ENCODE results near the gene STAU1. TPM values are rescaled to one million over a fixed set of nuclear protein-coding genes. Genes with fewer than 3 reads are reported as not detected.
A peak's percentile ranks its signal among the peaks of the same experiment; 100 is the strongest.
"Not testable (repeated sequence)": the region's sequence is repeated elsewhere in the genome, so short reads cannot be mapped to it uniquely, and the experiment has no call there.

Gene STAU1
- polyA plus RNA-seq, 3 donors from 2014 or later, result 18.0 to 43.3 (median 18.2) TPM

DNA sequence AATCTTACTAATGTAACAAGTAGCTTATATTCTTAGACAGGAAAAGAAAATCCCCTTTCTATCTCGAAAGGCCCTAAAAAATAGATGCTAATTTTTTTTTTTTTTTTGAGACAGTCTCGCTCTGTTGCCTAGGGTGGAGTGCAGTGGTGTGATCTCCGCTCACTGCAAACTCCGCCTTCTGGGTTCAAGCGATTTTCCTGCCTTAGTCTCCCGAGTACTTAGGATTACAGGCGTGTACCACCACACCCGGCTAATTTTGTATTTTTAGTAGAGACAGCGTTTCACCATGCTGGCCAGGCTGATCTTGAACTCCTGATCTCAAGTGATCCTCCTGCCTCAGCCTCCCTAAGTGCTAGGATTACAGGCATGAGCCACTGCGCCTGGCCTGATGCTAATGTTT, 19.3 kb downstream of the STAU1 start:
- not testable (repeated sequence) for DNase-seq; H3K27me3 Mint-ChIP-seq (ENCODE audit: low read depth in 3 of 3); H3K9me3 Mint-ChIP-seq; H3K4me3 Mint-ChIP-seq
- Mint-ChIP-seq H3K27ac (peak overlapping the region in 1 of 6 donors; percentile 28), H3K36me3 (peaks cover 0 to 13% (median 3%) of the 10 kb centered on the region in 3 donors), H3K4me1 (peaks cover 44 to 70% of the 10 kb centered on the region in 2 donors)

DNA sequence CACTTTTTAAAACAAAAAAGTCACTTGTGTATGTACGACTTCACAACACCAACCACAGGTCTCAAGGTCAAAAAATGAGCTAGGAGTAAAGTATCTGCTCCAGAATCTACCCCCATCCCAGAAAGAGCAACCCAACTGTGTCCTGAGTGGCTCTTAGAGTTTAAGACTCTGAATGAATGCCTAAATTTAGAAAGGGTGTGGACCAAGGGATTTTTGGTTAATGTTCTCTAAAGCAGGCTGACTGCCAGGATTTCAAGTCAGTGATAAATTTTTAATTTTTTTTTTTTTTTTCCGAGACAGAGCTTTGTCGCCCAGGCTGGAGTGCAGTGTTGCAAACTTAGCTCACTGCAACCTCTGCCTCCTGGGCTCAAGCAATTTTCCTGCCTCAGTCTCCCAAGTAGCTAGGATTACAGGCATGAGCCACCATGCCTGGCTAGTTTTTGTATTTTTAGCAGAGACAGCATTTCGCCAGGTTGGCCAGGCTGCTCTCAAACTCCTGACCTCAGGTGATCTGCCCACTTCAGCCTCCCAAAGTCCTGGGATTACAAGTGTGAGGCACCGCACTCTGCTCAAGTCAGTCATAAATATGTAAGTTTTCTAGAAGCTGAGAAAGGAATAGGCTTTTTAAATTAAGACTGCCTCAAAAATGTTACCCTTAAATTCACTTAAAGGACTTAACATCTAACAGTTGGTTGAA, 20.2 kb downstream of the STAU1 start:
- H3K36me3 Mint-ChIP-seq, result peaks cover 0 to 8% (median 3%) of the 10 kb centered on the region in 3 donors
- H3K4me3 Mint-ChIP-seq, result peak overlapping the region in 3 of 5 donors; percentile 33 to 46 (median 42)
- H3K27ac Mint-ChIP-seq, result peak overlapping the region; percentile 39 to 87 (median 78)
- no peaks in the 10 kb centered on the region for H3K9me3 Mint-ChIP-seq
- H3K4me1 Mint-ChIP-seq, result peaks cover 40 to 64% of the 10 kb centered on the region in 2 donors
- no peak for DNase-seq
- peaks cover 0 to 3% (median 0%) of the 10 kb centered on the region in 3 donors for H3K27me3 Mint-ChIP-seq (ENCODE audit: low read depth in 3 of 3)

DNA sequence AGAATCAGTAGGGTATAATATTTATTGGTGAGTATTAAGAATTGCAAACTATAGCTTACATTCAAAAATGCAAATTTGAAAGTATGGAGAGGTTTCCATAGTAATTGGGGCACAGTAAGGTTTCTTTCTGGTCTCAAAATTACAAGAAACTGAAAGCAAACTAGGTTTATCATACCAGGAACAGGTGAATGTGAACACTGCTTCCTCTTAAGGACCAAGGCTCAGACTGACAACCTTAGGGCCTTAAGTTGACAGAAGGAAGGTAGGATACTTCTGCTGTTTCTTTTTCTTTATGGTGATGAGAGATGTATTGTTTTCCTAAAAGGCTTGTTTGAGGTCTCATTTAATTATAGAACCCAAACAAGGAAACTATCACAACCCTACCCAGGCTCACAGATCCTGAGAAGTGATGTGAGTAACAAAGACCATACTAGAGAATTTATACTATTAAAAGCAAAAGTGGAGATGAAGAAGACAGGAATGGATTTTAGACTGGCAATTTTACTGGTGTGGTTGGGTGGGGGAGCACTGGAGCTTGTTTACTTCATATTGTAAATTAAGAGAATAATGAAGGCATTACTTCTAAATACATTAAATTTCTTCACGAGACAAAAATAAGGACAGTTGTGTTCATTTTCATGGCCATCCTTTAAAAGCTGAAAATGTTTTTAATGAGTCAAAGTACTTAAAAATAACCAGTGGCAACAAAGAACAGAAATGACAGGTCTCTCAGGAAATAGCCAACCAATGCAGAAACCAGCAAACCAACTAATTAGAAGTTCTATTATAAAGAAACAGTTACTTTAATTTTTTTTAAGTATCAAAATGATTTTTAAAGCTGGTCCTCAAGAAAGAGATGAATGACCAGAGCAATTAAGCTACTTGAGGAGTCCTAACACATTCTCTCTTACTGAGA, 21.3 kb downstream of the STAU1 start:
- Mint-ChIP-seq H3K27ac (peak overlapping the region; percentile 54 to 87 (median 80)), H3K9me3 (no peaks in the 10 kb centered on the region), H3K4me3 (peak overlapping the region in 4 of 5 donors; percentile 2 to 29 (median 26)), H3K36me3 (peaks cover 0 to 8% (median 3%) of the 10 kb centered on the region in 3 donors), H3K4me1 (peaks cover 37 to 60% of the 10 kb centered on the region in 2 donors), H3K27me3 (ENCODE audit: low read depth in 3 of 3) (peaks cover 0 to 3% (median 0%) of the 10 kb centered on the region in 3 donors)
- no peak for DNase-seq

DNA sequence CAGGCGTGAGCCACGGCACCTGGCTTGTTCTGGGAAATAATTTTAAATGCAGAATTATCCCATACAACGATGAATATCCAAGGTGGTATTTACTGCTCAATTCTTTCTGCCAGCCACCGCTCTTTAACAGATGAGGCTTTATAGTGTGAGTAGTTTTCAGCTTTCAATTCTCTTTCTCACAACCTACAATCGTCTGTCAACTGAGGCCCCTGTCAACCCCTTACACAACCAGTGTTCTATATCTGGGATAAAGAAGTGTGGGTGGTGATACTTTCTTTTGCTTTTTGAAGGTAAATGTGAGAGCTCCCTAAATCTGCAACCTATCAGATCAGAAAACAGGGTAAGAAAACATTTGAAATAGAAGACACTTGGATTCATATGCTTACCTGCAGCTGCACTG, 22.5 kb downstream of the STAU1 start:
- peak overlapping the region in 5 of 6 donors; percentile 34 to 82 (median 77) for H3K27ac Mint-ChIP-seq
- H3K4me3 Mint-ChIP-seq, result no peak overlapping the region
- H3K4me1 Mint-ChIP-seq, result peaks cover 33 to 62% of the 10 kb centered on the region in 2 donors
- H3K9me3 Mint-ChIP-seq, result no peaks in the 10 kb centered on the region
- DNase-seq, result no peak
- peaks cover 0 to 8% (median 3%) of the 10 kb centered on the region in 3 donors for H3K36me3 Mint-ChIP-seq
- peaks cover 0 to 3% (median 0%) of the 10 kb centered on the region in 3 donors for H3K27me3 Mint-ChIP-seq (ENCODE audit: low read depth in 3 of 3)

DNA sequence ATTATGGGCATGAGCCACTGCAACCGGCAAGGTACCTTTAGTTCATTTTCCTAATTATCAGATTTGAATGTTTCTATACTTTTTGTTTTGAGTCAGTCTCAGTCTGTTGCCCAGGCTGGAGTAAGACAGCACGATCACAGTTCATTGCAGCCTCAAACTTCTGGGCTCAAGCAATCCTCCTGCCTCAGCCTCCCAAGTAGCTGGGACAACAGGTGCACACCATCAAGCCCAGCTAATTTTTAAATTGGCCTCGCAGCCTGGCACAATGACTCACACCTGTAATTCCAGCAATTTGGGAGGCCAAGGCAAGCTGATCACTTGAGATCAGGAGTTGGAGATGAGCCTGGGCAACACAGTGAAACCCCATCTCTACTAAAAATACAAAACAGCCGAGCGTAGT, 24.4 kb downstream of the STAU1 start:
- H3K9me3 Mint-ChIP-seq, result no peaks in the 10 kb centered on the region
- no peak overlapping the region for H3K4me3 Mint-ChIP-seq
- H3K27ac Mint-ChIP-seq, result no peak overlapping the region
- no peaks in the 10 kb centered on the region for H3K27me3 Mint-ChIP-seq (ENCODE audit: low read depth in 3 of 3)
- H3K4me1 Mint-ChIP-seq, result peaks cover 34 to 64% of the 10 kb centered on the region in 2 donors
- H3K36me3 Mint-ChIP-seq, result peaks cover 0 to 8% (median 0%) of the 10 kb centered on the region in 3 donors
- DNase-seq, result no peak

DNA sequence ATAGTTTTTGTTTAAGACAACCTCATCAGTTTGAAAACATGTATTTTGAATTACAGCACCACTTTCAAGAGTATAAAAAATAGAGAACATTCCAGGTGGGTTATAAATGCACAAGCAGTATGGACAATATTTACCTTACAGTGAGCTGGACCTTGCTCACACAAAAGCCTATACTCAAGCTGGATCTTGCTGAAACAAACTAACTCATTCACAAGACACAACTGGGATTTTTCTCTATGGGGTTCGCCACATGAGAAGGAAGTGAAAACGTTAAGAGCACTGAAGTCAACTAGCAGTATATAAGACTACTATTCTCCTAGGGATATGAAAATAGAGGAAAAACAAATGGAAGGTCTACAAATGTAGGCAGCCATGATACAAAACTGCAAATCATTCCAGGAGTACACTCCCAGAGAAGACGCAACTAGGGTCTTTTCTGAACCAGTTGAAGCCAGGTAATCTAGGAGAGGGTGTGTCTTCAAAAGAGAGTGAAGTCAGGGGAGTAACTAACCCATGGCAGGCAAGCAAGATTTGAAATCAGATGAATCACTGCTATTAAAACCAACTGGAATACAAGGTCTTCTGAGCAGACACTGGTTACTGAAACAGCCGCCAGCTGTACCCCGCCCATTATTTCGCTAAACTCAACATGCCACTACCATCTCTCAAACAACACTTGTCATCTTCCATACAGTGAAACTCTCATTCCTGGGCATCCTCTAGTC, 26.5 kb downstream of the STAU1 start:
- no peaks in the 10 kb centered on the region for H3K9me3 Mint-ChIP-seq
- no peak for DNase-seq
- peaks cover 0 to 8% (median 0%) of the 10 kb centered on the region in 3 donors for H3K36me3 Mint-ChIP-seq
- H3K27me3 Mint-ChIP-seq (ENCODE audit: low read depth in 3 of 3), result peaks cover 0 to 2% (median 0%) of the 10 kb centered on the region in 3 donors
- H3K27ac Mint-ChIP-seq, result peak overlapping the region in 4 of 6 donors; percentile 12 to 76 (median 68)
- peaks cover 19 to 43% of the 10 kb centered on the region in 2 donors for H3K4me1 Mint-ChIP-seq
- no peak overlapping the region for H3K4me3 Mint-ChIP-seq

DNA sequence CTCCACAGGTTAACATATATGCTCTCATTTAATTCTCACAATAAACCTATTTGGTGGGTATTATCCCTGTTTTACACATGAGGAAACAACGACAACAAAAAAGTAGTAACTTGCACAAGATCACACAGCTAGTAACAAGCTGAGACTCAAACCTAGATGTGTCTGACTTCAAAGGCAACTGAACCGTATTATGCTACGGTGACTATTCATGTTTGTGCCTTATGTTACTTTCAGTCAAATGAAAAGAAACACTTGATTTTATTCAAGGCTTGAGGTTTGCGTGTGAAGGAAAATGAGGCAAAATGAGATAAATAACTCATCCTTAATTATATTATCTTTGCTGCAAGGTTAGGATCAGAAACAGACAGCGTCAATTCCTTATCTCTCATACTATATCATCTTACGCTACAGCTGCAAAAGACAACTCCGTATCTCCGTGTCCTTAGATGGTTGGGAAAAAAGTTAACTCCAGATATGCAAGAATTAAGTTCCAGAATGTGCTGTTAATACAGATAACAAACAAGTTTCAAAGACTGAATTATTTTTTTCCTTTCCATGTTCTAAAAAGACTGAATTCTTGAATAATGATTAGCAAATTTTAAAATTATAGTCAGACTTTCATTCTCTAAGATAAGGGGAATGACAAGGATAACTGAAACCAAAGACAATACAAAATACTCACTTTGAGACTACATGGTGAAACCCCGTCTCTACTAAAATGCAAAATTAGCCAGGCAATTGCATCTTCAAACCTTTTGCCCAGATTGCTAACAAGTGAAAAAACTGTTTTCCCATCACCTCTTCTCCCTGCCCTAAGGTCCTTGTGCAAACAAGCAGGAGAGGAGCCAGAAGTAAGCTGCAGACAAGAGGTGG, 27.8 kb downstream of the STAU1 start:
- peak overlapping the region in 2 of 6 donors; percentile 37 to 41 for H3K27ac Mint-ChIP-seq

DNA sequence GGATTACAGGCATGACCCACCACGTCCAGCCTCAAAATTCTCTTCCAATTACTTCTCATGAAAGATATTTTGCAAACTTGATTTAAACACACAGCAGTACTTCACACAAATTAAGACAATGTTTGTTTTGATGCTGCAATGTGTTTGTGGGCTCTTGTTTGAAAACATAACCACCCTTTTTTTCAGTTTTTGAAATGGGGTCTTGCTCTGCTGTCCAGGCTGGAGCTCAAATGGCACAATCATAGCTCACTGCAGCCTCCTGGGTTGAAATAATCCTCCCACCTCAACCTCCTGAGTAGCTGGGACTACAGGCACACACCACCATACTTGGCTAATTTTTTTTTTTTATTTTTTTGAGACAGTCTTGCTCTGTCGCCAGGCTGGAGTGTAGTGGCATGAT, 31.0 kb downstream of the STAU1 start:
- H3K4me3 Mint-ChIP-seq, result no peak overlapping the region
- peak overlapping the region in 2 of 6 donors; percentile 9 to 62 for H3K27ac Mint-ChIP-seq
- H3K9me3 Mint-ChIP-seq, result no peaks in the 10 kb centered on the region
- H3K4me1 Mint-ChIP-seq, result peaks cover 17 to 46% of the 10 kb centered on the region in 2 donors
- H3K36me3 Mint-ChIP-seq, result peaks cover 0 to 4% (median 0%) of the 10 kb centered on the region in 3 donors
- H3K27me3 Mint-ChIP-seq (ENCODE audit: low read depth in 3 of 3), result peaks cover 0 to 2% (median 0%) of the 10 kb centered on the region in 3 donors
- no peak for DNase-seq

More for the DNA sequence above, 27.8 kb downstream of the STAU1 start:
- no peaks in the 10 kb centered on the region for H3K9me3 Mint-ChIP-seq
- DNase-seq, result no peak
- peaks cover 0 to 2% (median 0%) of the 10 kb centered on the region in 3 donors for H3K27me3 Mint-ChIP-seq (ENCODE audit: low read depth in 3 of 3)
- peaks cover 0 to 4% (median 0%) of the 10 kb centered on the region in 3 donors for H3K36me3 Mint-ChIP-seq
- peaks cover 13 to 43% of the 10 kb centered on the region in 2 donors for H3K4me1 Mint-ChIP-seq
- H3K4me3 Mint-ChIP-seq, result no peak overlapping the region

DNA sequence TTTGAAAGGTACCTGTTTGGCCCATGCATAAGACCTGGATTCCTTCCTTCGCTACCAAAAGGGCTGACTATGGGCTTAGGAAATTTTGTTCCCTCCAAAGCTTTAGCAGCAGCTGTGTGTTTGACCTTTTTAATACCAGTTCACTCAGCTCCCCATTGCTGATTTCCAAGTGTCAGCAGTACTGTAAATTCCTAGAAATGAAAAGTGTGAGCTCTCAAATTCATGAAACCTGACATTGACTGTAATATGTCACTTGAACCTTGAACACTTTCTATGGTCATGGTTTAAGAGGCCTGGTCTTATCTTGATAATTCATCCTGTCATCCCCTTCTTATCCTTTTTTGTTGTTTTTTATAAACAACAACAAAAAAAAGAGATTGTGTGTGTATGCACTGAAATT, 31.7 kb downstream of the STAU1 start:
- Mint-ChIP-seq H3K27me3 (ENCODE audit: low read depth in 3 of 3) (peaks cover 0 to 2% (median 0%) of the 10 kb centered on the region in 3 donors), H3K4me3 (no peak overlapping the region), H3K4me1 (peaks cover 14 to 40% of the 10 kb centered on the region in 2 donors), H3K36me3 (peaks cover 0 to 7% (median 0%) of the 10 kb centered on the region in 3 donors), H3K9me3 (no peaks in the 10 kb centered on the region), H3K27ac (peak overlapping the region in 2 of 6 donors; percentile 9 to 62)
- DNase-seq, result no peak

DNA sequence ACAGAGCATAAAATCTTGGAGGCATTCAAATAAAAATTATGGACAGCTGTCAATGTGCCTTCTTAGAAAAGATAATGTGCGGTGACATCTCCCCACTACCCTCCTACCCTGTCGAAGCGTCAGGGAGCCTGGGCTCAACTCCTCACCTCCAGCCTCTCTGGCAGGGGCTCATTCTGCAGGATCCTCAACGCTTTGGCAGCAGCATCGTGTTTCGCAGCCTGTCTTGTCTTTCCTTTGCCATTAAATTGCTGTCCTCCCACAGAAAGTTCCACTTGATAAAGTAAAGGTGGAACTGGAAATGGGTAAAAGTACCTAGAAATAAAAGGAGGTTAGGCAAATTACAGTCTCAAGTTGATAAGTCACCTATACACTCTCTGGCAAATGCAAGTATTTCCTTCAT, 36.7 kb downstream of the STAU1 start:
- DNase-seq, result no peak
- Mint-ChIP-seq H3K4me1 (peaks cover 19 to 45% of the 10 kb centered on the region in 2 donors), H3K27me3 (ENCODE audit: low read depth in 3 of 3) (no peaks in the 10 kb centered on the region), H3K9me3 (no peaks in the 10 kb centered on the region), H3K27ac (no peak overlapping the region), H3K4me3 (no peak overlapping the region), H3K36me3 (peaks cover 4 to 15% (median 6%) of the 10 kb centered on the region in 3 donors)

DNA sequence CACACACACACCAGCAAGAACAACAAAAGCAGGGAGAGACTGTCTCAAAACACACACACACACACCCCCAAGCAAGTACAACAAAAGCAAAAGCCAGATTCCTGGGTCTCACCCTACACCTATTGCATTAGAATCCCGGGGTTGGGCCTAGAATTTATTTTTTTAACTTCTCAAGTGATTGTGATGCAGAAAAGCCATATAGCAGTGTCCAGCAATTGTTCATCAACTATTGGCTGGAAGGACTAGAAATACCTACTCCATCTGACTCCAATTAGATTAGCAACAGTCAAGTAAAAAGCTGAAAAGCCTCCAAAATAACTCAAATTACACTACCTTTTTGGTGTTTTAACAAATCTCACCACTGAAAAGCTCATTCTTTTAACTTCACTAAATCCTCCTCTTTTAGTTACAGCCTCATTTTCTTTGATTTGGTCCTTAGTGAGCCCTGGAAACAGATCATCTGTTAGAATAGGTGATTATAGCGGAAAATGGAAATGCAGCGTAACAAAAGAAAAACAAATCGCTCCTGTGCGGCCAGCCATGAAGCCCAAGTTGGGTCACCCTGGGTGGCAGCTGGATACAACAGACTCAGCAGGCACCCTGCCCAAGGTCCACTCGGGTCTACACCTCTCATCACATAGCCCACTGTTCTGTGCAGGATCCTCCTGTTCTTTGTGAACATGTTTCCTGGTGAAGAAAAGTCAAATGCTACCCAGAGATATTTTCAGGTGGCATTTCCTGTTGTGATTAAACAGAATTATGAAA, 38.7 kb downstream of the STAU1 start:
- Mint-ChIP-seq H3K27me3 (ENCODE audit: low read depth in 3 of 3) (peaks cover 0 to 2% (median 0%) of the 10 kb centered on the region in 3 donors), H3K4me1 (peaks cover 17 to 32% of the 10 kb centered on the region in 2 donors), H3K36me3 (peaks cover 4 to 17% (median 6%) of the 10 kb centered on the region in 3 donors), H3K9me3 (no peaks in the 10 kb centered on the region), H3K27ac (peak overlapping the region in 3 of 6 donors; percentile 34 to 66 (median 59)), H3K4me3 (no peak overlapping the region)
- DNase-seq, result no peak

DNA sequence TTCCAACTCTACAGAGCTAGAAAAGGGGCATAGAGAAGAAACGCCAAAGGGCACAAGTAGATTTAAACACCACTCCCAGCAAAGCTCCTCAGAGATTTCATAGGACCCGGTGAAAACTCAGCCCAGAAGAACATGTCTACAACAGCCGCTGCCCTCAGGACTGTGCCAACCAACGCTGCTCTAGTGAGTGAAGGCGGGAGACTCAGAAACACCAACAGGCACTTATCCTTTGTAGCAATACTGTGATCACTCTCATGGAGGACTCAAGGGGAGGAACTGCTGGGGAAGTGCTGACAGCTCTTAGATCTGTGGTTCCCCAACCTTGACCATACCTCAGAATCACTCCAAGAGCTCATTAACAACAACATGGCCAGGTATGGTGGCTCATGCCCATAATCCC, 39.5 kb downstream of the STAU1 start:
- peaks cover 4 to 22% (median 6%) of the 10 kb centered on the region in 3 donors for H3K36me3 Mint-ChIP-seq
- H3K27me3 Mint-ChIP-seq (ENCODE audit: low read depth in 3 of 3), result peaks cover 0 to 2% (median 0%) of the 10 kb centered on the region in 3 donors
- H3K4me1 Mint-ChIP-seq, result peaks cover 22 to 41% of the 10 kb centered on the region in 2 donors
- no peaks in the 10 kb centered on the region for H3K9me3 Mint-ChIP-seq
- H3K27ac Mint-ChIP-seq, result peak overlapping the region in 1 of 6 donors; percentile 66
- no peak overlapping the region for H3K4me3 Mint-ChIP-seq
- no peak for DNase-seq

Data from immature natural killer cell (primary cell).